Testis (tissue), 2 donors: Measurements from ENCODE around the gene NOS1AP.

Source experiments
- CTCF ChIP-seq, 3 experiments: fragments of 450-650 bp in 2 of 3; fragments of 200-600 bp in 1 of 3; sonication (generic) in 1 of 3; IDR thresholded peaks; one replicate each; pipeline ENCODE4 v1.5.1; 2016 to 2019; ENCODE audit warnings: antibody characterized with exemption in 3 of 3, mild to moderate bottlenecking in 2 of 3, moderate library complexity in 1 of 3
- POLR2A ChIP-seq: fragments of 450-650 bp; IDR thresholded peaks from one replicate; pipeline ENCODE4 v1.6.1; 2017; ENCODE audit warnings: antibody characterized with exemption, mild to moderate bottlenecking, moderate library complexity

GRCh38 chr1:162373541-162374260 lies 304.2 kb downstream of the NOS1AP start:
- TF ChIP-seq POLR2A (no peak), CTCF (IDR thresholded peaks at IDR 0.05) (no peak)
